GM19372 (cell line): ENCODE results near the gene ZNF75A.
"Not testable (repeated sequence)": the region's sequence is repeated elsewhere in the genome, so short reads cannot be mapped to it uniquely, and the experiment has no call there.

Source experiments
- ATAC-seq: cut with Tn5 transposase; IDR thresholded peaks from one replicate; pipeline ENCODE4 v1.9.1; 2021; ENCODE audit warnings: mild to moderate bottlenecking, low read depth, moderate library complexity; ENCODE audit not compliant: unreplicated experiment

The ZNF75A gene

GRCh38 chr16:3305109-3306068 lies at the start of gene ZNF75A, which contains the start of gene TIGD7:
Gene ZNF75A (plus strand): TSS chr16:3305497. CDS start chr16:3308429, 2,932 bp downstream.
Gene TIGD7 (minus strand): TSS chr16:3305430. CDS start chr16:3300614, 4,816 bp downstream.
- peak; percentile 91 for ATAC-seq

- ATAC-seq = no peak
Observed at GRCh38 chr16:3256146-3256865, 49.0 kb upstream of the ZNF75A start, which contains the start of gene MEFV. Gene MEFV (minus strand): TSS chr16:3256633. CDS start chr16:3256587, 46 bp downstream.

- no peak for ATAC-seq
Observed at GRCh38 chr16:3256866-3257465, 48.3 kb upstream of the ZNF75A start.

DNA sequence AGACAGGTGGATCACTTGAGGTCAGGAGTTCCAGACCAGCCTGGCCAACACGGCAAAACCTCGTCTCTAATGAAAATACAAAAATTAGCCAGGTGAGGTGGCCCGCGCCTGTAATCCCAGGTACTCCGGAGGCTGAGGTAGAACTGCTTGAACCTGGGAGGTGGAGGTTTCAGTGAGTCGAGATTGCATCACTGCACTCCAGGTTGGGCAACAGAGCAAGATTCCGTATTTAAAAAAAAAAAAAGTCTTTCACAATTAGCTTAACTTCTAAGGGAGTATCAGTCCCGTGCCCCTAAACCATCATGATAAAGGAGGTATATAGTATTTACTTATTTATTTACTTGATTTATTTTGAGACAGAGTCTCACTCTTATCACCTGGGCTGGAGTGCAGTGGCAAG lies 45.5 kb upstream of the ZNF75A start:
- no peak for ATAC-seq

DNA sequence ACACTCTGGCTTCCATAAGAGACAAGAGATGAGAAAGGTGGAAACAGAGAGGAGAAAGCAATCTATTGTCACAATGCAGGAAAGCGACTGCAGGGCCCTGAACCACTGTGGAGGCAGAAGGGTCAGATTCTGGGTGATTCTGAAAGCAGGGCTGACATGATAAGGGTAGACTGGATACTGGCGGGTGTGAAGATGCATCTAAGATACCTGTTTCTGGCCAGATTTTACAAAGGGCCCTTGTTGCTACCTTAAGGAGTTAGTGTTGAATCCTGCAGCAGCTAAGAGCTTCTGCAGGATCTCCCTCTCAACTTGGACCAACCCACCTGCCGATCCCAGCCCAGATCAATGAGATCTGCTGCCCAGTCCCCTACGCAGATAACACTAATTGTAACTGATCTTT lies 42.8 kb upstream of the ZNF75A start:
- ATAC-seq = no peak

- ATAC-seq = peak; percentile 78
Observed at GRCh38 chr16:3264137-3265036, 40.9 kb upstream of the ZNF75A start.

GRCh38 chr16:3266873-3267537 lies 38.3 kb upstream of the ZNF75A start:
- ATAC-seq = no peak

DNA sequence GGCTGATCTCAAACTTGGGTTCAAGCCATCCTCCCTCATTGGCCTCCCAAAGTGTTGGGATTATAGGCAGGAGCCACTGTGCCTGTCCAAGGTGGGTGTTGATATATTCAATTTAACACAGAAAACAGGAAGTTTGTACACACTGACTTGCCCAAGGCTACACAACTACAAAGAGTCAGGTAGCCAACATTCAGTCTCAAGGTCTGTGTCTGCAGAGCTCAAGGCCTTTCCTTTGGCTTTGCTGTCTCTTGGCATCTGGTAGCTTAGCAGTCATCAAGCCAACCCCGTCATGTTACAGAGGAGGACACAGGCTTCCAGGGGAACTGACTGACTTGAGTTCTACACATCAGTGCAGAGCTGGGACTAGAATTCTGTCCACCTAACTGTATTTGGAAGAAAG lies 37.0 kb upstream of the ZNF75A start:
- ATAC-seq = no peak

DNA sequence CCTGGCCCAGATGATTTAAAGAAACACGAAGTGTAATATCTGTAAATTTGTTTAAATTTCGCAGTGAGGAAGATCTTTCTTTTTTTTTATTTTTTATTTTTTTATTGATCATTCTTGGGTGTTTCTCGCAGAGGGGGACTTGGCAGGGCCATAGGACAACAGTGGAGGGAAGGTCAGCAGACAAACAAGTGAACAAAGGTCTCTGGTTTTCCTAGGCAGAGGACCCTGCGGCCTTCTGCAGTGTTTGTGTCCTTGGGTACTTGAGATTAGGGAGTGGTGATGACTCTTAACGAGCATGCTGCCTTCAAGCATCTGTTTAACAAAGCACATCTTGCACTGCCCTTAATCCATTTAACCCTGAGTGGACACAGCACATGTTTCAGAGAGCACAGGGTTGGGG lies 34.6 kb upstream of the ZNF75A start:
- ATAC-seq = not testable (repeated sequence)

DNA sequence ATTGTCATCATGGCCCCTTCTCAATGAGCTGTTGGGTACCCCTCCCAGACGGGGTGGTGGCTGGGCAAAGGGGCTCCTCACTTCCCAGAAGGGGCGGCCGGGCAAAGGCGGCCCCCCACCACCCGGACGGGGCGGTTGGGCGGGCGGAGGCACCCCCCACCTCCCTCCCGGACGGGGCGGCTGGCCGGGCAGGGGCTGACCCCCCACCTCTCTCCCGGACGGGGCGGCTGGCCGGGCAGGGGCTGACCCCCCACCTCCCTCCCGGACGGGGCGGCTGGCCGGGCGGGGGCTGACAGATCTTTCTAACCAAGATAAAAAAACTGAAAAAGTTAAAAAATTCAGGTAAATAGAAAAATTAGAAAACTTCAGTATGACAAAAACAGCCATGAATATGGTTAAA lies 34.0 kb upstream of the ZNF75A start:
- ATAC-seq = not testable (repeated sequence)

DNA sequence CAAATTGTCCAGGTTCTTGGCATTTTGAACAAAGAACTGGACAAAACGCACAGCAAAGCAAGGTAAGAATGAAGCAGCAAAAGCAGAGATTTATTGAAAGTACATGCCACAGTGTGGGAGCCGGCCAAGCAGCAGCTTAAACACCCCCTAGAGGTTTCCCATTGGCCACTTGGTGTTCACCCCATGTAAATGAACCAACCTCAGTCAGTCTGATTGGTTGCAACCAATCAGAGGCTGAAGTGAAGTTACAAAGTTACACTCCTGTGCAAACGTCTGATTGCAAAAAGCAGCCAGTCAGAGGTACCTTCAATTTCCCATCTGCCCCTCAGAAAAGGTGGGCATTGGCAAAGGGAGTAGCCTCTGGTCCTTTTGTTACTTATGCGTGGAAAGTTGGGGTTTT lies 30.8 kb upstream of the ZNF75A start:
- ATAC-seq = no peak

DNA sequence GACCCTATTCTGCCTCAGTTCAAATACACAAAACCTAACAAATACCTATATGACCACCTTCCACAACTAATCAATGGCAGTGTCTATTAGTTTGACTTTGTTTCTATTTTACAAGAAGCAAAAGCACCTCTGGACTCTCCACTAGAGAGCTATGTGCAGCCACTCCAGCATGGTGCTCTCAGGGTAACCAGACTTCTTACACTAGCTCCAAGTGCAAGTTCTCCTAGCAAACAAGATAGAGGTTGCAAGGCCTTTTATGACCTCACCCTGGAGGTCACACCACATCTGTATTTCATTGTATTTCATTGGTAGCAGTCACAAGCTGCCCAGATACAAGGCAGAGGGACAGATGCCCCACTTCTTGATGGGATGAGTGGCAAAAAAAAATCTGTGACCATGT lies 30.4 kb upstream of the ZNF75A start:
- no peak for ATAC-seq

GRCh38 chr16:3276679-3277078 lies 28.6 kb upstream of the ZNF75A start:
- no peak for ATAC-seq

DNA sequence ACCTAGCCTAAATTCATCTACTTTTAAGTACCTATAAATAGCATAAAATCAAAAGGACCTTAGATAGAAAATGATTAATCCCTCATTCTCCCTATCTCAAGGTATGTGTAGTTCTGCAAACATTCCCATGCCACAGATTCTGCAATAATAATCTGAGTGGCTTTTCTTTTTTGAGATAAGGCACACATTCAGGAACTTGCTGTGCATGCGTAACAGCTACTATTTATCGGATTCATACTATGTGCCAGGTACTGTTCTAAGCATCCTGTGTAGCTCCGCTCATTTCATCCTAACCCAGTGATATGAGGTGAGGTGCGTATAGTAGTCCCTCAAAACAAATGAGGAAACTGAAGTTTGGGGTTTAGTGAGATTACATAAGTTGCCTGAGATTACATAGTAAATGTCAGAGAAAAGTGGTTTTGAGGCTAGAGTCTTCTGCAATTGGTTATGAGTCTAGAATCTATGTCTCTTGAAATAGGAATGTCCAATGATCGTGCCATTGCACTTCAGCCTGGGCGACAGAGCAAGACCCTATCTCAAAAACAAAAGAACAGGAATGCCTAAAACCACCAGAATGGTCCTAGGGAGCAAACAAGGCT lies 24.0 kb upstream of the ZNF75A start:
- no peak for ATAC-seq

DNA sequence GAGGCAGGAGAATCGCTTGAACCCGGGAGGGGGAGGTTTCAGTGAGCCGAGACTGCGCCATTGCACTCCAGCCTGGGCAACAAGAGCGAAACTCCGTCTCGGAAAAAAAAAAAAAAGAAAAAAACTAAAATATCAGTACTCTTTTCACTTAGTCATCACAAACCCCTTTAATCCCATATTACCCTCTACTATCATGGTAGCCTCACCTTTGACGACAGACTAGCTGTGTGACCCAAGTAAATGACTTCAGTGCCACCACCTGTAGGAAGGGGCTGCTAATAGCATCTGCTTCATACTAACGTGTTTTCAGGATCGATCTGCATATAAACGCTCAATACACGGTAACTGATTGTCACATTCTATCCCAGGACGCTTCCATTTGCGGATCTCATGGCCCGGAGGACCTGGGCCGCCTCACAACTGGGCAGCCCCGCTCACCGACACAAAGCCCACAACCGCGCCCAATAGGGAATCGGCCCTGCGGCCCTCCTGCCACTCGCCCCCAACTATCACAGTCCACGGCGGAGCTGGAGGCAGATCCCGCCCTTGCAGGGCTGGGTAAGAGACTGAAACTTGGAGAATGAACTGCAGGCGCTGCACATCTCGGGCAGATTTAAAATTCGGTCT lies 23.1 kb upstream of the ZNF75A start:
- ATAC-seq = peak; percentile 17

GRCh38 chr16:3282730-3283542 lies 22.4 kb upstream of the ZNF75A start, which contains the start of gene ZNF263:
Gene ZNF263 (plus strand): TSS chr16:3283491. CDS start chr16:3283819, 328 bp downstream.
- ATAC-seq = peak; percentile 78
